OCI-LY7 (cell line): ENCODE results near the gene KSR1. TPM values are rescaled to one million over a fixed set of nuclear protein-coding genes. Genes with fewer than 3 reads are reported as not detected.

Experiments used
- BruUV-seq: library from RNA; stranded (reverse); fragments of 400-500 nt; replicated peaks from 2 replicates; lab custom pipeline; 2021; lab: Mats Ljungman, UMichigan
- CTCF ChIA-PET: fragments of 300-600 bp; sonication (Branson Sonifier 250); formaldehyde crosslinking; loops from one replicate; lab custom pipeline; 2022; ENCODE audit warnings: antibody characterized with exemption; ENCODE audit not compliant: unreplicated experiment; lab: Charles Lee
- POLR2A ChIA-PET: fragments of 300-600 bp; sonication (Branson Sonifier 250); formaldehyde crosslinking; loops from one replicate; lab custom pipeline; 2022; ENCODE audit warnings: antibody characterized with exemption; lab: Charles Lee
- DNase-seq: peaks from one replicate; pipeline ENCODE4 v3.0.0-alpha.2; 2015; ENCODE audit warnings: low spot score
- H2AFZ ChIP-seq: fragments of 200-600 bp; sonication (generic), shearing (Covaris generic); 2 replicates; pipeline ENCODE4 v1.6.1; 2014; ENCODE audit warnings: mild to moderate bottlenecking, antibody characterized with exemption, low read length, moderate library complexity
- H3K27ac ChIP-seq: fragments of 200-600 bp; sonication (generic); 2 replicates; pipeline ENCODE4 v1.5.1; 2014; ENCODE audit warnings: mixed run types, low read depth, mild to moderate bottlenecking, moderate library complexity, low read length, inconsistent platforms; ENCODE audit not compliant: poor library complexity, severe bottlenecking
- H3K36me3 ChIP-seq: fragments of 200-600 bp; sonication (generic); 2 replicates; pipeline ENCODE4 v1.6.1; 2014; ENCODE audit warnings: mild to moderate bottlenecking, antibody characterized with exemption, low read length, moderate library complexity, mixed read lengths; ENCODE audit not compliant: insufficient read depth
- H3K4me1 ChIP-seq: fragments of 200-600 bp; sonication (generic); 2 replicates; pipeline ENCODE4 v1.5.1; 2014; ENCODE audit warnings: mild to moderate bottlenecking, low read length; ENCODE audit not compliant: insufficient read depth, poor library complexity, severe bottlenecking
- H3K4me2 ChIP-seq: fragments of 200-600 bp; sonication (generic); 2 replicates; pipeline ENCODE4 v1.6.1; 2014; ENCODE audit warnings: mild to moderate bottlenecking, low read length
- H3K4me3 ChIP-seq: fragments of 200-600 bp; sonication (generic); 2 replicates; pipeline ENCODE4 v1.5.1; 2014; ENCODE audit warnings: mild to moderate bottlenecking, low read depth, low read length; ENCODE audit not compliant: poor library complexity, severe bottlenecking
- H3K79me2 ChIP-seq: fragments of 200-600 bp; sonication (generic); 2 replicates; pipeline ENCODE4 v1.6.1; 2016; ENCODE audit warnings: low read depth, mild to moderate bottlenecking, low read length, moderate library complexity, mixed read lengths; ENCODE audit not compliant: insufficient read depth
- H3K9me2 ChIP-seq: fragments of 200-600 bp; sonication (generic); 2 replicates; pipeline ENCODE4 v1.6.1; 2016; ENCODE audit warnings: mild to moderate bottlenecking, low read length, mixed read lengths; ENCODE audit not compliant: insufficient read depth
- H3K9me3 ChIP-seq: fragments of 200-600 bp; sonication (generic); 2 replicates; pipeline ENCODE4 v1.6.1; 2014; ENCODE audit warnings: mild to moderate bottlenecking, mixed run types, low read length, mixed read lengths
- H4K20me1 ChIP-seq: fragments of 200-600 bp; sonication (generic); 2 replicates; pipeline ENCODE4 v1.6.1; 2014; ENCODE audit warnings: mild to moderate bottlenecking, antibody characterized with exemption, low read length, moderate library complexity, mixed read lengths; ENCODE audit not compliant: insufficient read depth
- EZH2phosphoT487 ChIP-seq: fragments of 200-600 bp; sonication (generic); IDR thresholded peaks from 2 replicates; pipeline ENCODE4 v1.6.1; 2018; ENCODE audit warnings: low read depth, borderline replicate concordance, mild to moderate bottlenecking, mixed run types, antibody characterized with exemption, low read length, moderate library complexity, mixed read lengths
- intact Hi-C: fragments of 100-400 bp; cut with micrococcal nuclease; formaldehyde crosslinking; loops from one replicate; pipeline ENCODE4 v1.10.0; 2022; ENCODE audit not compliant: unreplicated experiment
- total RNA-seq, 2 experiments: library from RNA; depleted of rRNA in 1 of 2; stranded (reverse); fragments of >200 nt in 1 of 2; shearing (Covaris generic) in 1 of 2; gene quantifications; 2 replicates each; pipeline ENCODE4 v1.2.3, GENCODE V29; 2014 to 2022
- TF ChIP-seq, protein P1 (sequence below): fragments of 200-600 bp; sonication (generic); conservative IDR thresholded peaks from 2 replicates; pipeline ENCODE4 v1.5.1; 2014; ENCODE audit warnings: mild to moderate bottlenecking, antibody characterized with exemption, low read length, moderate library complexity, mixed read lengths

KSR1 gene
- total RNA-seq, 2 experiments from 2014 or later = 2.2 to 4.1 TPM

DNA sequence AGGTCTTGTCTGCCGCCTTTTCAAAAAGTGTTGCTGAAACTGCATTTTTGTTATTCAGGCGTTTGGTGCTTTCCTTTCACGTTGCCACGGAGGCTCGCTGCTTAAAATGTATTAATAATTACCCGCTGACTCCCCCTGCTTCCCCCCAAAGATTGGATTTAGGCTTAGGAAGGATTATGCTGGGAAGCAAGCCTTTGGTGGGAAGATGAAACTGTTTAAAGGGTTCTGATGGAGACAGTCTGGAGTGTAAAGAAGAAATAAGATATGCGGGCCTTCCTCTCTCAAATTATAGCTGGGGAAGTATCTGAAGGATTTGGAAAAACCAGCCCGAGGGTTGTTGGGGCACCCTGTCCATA lies 1.1 kb downstream of the KSR1 start:
- H4K20me1 ChIP-seq = no peaks in the 10 kb centered on the region; the same call in 1 of the 2 replicates
- peaks cover 6% of the 10 kb centered on the region for H3K4me1 ChIP-seq
- TF ChIP-seq EZH2phosphoT487 = no peak
- TF ChIP-seq, protein P1, sequence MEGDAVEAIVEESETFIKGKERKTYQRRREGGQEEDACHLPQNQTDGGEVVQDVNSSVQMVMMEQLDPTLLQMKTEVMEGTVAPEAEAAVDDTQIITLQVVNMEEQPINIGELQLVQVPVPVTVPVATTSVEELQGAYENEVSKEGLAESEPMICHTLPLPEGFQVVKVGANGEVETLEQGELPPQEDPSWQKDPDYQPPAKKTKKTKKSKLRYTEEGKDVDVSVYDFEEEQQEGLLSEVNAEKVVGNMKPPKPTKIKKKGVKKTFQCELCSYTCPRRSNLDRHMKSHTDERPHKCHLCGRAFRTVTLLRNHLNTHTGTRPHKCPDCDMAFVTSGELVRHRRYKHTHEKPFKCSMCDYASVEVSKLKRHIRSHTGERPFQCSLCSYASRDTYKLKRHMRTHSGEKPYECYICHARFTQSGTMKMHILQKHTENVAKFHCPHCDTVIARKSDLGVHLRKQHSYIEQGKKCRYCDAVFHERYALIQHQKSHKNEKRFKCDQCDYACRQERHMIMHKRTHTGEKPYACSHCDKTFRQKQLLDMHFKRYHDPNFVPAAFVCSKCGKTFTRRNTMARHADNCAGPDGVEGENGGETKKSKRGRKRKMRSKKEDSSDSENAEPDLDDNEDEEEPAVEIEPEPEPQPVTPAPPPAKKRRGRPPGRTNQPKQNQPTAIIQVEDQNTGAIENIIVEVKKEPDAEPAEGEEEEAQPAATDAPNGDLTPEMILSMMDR = no peak
- peak overlapping the region; percentile 82 for H3K4me3 ChIP-seq
- no peaks in the 10 kb centered on the region for H3K36me3 ChIP-seq
- H3K9me3 ChIP-seq = no peaks in the 10 kb centered on the region
- no peaks in the 10 kb centered on the region for H3K9me2 ChIP-seq
- ChIA-PET POLR2A (interaction anchor here (0.9 kb wide), 1 partner anchor 9 kb away, joined by 5 read pairs; no protein-coding TSS in a partner anchor), CTCF (no interaction called here)
- H2AFZ ChIP-seq = no peak overlapping the region
- no peaks in the 10 kb centered on the region for H3K79me2 ChIP-seq
- intact Hi-C loops = loop anchor here (5.0 kb wide), 2 partner anchors 145 to 165 kb away; partner anchors contain the start of gene WSB1
- no peak for DNase-seq
- peak overlapping the region; percentile 82 for H3K4me2 ChIP-seq
- no TSS peak for BruUV-seq
- H3K27ac ChIP-seq = no peak overlapping the region

DNA sequence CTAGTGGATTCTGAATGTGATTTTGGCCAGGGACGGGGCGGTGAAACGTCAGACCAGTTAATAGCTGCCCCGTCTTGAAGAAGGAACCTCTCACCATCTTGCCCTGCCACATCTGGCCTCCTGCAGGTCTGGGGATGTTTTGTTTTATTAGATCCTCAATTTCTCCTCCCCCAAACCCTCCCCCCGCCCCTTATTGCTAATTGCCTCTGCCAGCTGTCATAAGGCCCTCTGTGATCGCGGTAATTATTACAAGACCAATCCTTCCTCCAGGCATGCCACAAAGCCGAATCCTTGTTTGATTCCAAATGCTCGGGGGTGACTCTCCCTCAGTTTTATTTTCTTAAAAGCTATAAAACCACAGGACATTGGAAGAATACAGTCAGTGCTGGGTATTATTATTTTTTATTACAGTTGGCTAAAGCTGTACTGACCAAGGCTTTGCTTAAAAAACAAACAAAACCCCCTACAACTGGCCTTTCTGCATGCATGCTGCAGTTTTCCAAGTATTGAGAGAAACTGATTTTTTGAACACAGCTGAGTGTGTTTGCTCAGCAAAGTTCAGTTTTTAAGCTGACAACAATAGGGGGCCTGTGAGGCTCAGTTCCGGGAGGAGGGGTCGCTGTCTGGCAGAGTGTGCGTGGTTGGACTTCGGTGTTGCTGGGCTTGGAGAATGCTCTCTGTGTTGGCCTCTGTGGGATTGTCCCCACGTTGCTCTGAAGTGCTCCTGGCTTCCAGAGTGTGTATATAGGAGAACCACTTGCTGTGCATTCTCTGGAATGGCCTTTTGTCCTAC lies 1.7 kb downstream of the KSR1 start:
- intact Hi-C loops = loop anchor here (5.0 kb wide), 2 partner anchors 144 to 166 kb away; partner anchors contain the start of gene WSB1
- ChIA-PET POLR2A (interaction anchor here (0.9 kb wide), 1 partner anchor 9 kb away, joined by 5 read pairs; no protein-coding TSS in a partner anchor), CTCF (no interaction called here)
- no peaks in the 10 kb centered on the region for H3K79me2 ChIP-seq
- H3K27ac ChIP-seq = no peak overlapping the region
- BruUV-seq = no TSS peak
- no peaks in the 10 kb centered on the region for H3K9me3 ChIP-seq
- H3K4me2 ChIP-seq = no peak overlapping the region; the same call in 1 of the 2 replicates
- H3K4me1 ChIP-seq = peaks cover 7% of the 10 kb centered on the region
- H3K36me3 ChIP-seq = no peaks in the 10 kb centered on the region
- TF ChIP-seq EZH2phosphoT487 = no peak
- TF ChIP-seq, protein P1 = no peak
- no peak for DNase-seq
- no peak overlapping the region for H2AFZ ChIP-seq
- no peak overlapping the region for H3K4me3 ChIP-seq
- H3K9me2 ChIP-seq = no peaks in the 10 kb centered on the region
- H4K20me1 ChIP-seq = no peaks in the 10 kb centered on the region; the same call in 1 of the 2 replicates

DNA sequence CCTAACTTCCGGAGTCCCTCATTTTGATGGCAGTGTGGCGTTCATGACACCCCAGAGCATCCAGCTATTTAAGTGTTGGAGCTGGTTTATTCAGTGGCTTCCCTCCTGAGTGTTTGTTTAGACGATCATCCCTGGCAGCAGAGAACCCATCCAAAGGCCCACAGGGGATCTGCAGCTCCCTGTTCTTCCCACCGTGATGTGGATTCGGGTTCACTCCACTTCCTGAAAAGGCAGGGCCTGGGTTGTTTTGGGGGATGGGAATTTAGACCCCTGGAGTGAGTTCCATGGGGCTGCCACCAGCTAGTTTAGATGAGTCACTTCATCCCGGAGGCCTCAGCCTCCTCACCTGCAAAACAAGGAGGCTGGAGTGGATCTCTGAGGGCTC lies 2.3 kb downstream of the KSR1 start:
- Histone ChIP-seq H2AFZ (no peak overlapping the region), H3K79me2 (no peaks in the 10 kb centered on the region), H4K20me1 (no peaks in the 10 kb centered on the region; the same call in 1 of the 2 replicates), H3K27ac (no peak overlapping the region), H3K4me1 (peaks cover 13% of the 10 kb centered on the region), H3K9me3 (no peaks in the 10 kb centered on the region), H3K36me3 (no peaks in the 10 kb centered on the region), H3K4me2 (no peak overlapping the region), H3K9me2 (no peaks in the 10 kb centered on the region), H3K4me3 (no peak overlapping the region)
- no TSS peak for BruUV-seq
- POLR2A ChIA-PET = no interaction called here
- intact Hi-C loops = loop anchor here (5.0 kb wide), 2 partner anchors 144 to 166 kb away; partner anchors contain the start of gene WSB1
- TF ChIP-seq, protein P1 = no peak
- no peak for TF ChIP-seq EZH2phosphoT487
- CTCF ChIA-PET = no interaction called here
- no peak for DNase-seq
